ENCODE data around the gene CAGE1. TPM values are rescaled to one million over a fixed set of nuclear protein-coding genes. Genes with fewer than 3 reads are reported as not detected.
"Not testable (repeated sequence)": the region's sequence is repeated elsewhere in the genome, so short reads cannot be mapped to it uniquely, and the experiment has no call there.

CAGE1 gene
- total RNA-seq, 2 donors from 2014 or later = not detected

DNA sequence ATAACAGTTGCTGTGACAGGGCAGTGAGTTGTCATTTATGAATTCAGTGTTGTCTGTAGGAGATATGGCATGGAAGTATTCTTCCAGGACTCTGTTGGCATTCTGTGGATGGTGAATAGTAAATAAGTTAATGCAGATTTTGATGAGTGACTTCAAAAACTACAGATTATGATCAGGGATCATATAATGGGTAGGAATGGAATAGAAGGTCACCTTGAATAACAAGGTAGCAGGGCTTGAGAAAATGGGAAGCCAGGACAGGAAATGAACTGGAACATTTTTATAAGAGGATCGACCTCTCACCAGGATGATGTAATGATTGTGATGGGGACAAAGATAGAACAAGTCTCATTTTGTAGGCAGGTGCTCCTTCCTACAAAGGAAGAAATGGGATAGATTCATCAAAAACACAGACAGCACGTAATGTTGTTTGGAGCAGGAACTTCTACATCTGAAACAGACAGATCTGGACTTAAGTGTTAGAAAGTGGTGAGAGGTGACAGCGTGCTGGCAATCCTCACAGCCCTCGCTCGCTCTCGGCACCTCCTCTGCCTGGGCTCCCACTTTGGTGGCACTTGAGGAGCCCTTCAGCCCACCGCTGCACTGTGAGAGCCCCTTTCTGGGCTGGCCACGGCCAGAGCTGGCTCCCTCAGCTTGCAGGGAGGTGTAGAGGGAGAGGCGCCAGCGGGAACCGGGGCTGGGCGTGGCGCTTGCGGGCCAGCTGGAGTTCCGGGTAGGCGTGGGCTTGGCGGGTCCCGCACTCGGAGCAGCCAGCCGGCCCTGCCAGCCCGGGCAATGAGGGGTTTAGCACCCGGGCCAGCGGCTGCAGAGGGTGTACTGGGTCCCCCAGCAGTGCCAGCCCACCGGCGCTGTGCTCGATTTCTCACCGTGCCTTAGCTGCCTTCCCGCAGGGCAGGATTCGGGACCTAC lies 45.7 kb downstream of the CAGE1 start:
- Histone ChIP-seq H3K4me3 (no peak overlapping the region), H3K36me3 (no peaks in the 10 kb centered on the region), H3K9ac (ENCODE audit: low read depth in 2 of 2, low read length in 2 of 2) (no peak overlapping the region), H3K9me3 (no peaks in the 10 kb centered on the region), H3K27me3 (no peaks in the 10 kb centered on the region), H3K4me1 (no peaks in the 10 kb centered on the region), H3K27ac (no peak overlapping the region)
- peak; percentile 47 for DNase-seq
- intact Hi-C loops (cut with DNase I) = no loop called here
- TF ChIP-seq, protein P1, sequence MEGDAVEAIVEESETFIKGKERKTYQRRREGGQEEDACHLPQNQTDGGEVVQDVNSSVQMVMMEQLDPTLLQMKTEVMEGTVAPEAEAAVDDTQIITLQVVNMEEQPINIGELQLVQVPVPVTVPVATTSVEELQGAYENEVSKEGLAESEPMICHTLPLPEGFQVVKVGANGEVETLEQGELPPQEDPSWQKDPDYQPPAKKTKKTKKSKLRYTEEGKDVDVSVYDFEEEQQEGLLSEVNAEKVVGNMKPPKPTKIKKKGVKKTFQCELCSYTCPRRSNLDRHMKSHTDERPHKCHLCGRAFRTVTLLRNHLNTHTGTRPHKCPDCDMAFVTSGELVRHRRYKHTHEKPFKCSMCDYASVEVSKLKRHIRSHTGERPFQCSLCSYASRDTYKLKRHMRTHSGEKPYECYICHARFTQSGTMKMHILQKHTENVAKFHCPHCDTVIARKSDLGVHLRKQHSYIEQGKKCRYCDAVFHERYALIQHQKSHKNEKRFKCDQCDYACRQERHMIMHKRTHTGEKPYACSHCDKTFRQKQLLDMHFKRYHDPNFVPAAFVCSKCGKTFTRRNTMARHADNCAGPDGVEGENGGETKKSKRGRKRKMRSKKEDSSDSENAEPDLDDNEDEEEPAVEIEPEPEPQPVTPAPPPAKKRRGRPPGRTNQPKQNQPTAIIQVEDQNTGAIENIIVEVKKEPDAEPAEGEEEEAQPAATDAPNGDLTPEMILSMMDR (IDR thresholded peaks at IDR 0.05) = no peak

DNA sequence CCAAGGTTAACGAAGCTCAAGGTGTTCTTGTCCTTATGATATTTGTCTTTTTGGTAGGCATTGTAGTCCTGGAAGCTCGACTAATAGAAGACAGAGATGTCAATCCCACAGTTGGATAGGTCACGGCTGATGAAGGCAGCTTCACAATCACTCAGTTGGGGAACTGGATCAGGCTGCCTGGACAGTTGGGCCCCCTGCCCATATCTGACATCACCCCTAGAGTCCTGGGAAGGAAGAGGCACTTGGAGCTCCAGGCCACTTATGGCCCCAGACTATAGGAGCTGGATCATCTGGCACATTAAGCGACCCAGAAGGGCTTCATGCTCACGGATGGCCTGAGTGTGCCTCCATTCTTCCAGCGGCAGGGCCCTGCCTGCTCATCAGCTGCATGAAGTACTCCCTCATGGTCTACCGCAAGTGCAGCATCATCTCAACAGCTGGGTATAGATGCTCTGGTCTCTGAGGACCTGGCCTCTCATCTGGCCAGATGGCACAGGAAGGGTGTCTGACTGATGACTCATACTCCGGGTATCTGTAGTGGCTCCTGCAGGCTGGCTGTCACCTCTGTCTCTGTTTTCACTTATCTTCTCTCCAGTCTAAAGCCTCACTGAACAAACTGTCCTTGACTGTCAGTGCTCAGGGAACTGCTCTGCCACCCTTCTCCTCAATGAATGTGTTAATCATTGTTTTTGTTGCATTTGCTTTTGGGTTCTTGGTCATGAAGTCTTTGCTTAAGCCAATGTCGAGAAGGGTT lies 47.4 kb downstream of the CAGE1 start:
- Histone ChIP-seq H3K9ac (ENCODE audit: low read depth in 2 of 2, low read length in 2 of 2) (no peak overlapping the region), H3K27ac (no peak overlapping the region), H3K27me3 (no peaks in the 10 kb centered on the region), H3K4me3 (no peak overlapping the region), H3K36me3 (no peaks in the 10 kb centered on the region), H3K9me3 (no peaks in the 10 kb centered on the region), H3K4me1 (no peaks in the 10 kb centered on the region)
- no peak for DNase-seq
- intact Hi-C loops (cut with DNase I) = no loop called here
- TF ChIP-seq, protein P1 (IDR thresholded peaks at IDR 0.05) = no peak

DNA sequence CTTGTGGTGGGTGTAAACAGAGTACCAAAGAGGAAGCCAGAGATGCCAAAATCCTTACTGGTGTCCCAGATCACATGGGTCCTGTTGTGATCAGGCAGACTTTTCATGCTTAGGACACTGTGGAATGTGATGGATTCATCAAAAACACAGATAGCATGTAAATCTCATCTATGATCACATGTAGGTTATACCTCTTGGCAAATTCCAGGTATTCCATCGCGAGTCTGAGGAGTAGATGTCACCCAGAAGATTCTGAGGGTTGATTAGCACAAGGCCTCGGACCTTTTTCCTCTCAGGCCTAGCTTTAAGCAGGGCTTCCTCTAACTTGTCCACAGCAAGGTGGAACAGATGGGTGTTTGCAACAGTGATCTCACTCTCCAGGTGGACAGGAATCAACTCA lies 48.3 kb downstream of the CAGE1 start:
- TF ChIP-seq, protein P1 (IDR thresholded peaks at IDR 0.05) = no peak
- H3K9ac ChIP-seq (ENCODE audit: low read depth in 2 of 2, low read length in 2 of 2) = no peak overlapping the region
- no peaks in the 10 kb centered on the region for H3K27me3 ChIP-seq

DNA sequence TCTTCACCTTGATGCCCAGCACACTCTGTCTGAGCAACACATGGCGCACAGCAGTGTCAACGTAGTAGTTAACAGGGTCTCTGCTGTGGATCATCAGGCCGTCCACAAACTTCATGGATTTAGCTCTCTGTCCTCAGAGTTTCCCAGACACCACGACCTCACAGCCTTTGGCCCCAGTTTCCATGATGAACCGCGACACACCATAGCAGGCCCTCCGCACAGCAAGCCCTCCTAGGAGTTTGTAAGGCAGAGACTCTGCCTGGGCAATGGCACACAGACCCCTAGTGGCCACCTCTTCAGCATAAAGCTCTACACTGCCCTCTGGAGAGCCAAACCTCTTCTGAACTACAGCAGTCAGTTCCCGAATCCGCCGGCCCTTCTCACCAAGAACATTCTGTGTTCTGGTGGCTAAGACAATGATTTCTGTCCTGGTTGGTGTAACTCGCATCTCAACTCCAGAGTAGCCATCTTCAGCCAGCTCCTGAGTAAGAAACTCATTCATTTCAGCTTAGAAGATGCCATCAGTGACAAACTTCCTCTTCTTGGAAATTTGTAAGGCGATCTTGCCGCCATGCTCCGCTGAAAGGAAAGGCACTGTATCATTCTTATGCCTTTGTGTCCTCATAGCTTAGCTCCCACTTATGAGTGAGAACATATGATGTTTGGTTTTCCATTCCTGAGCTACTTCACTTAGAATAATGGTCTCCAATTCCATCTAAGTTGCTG lies 50.4 kb downstream of the CAGE1 start:
- intact Hi-C loops (cut with DNase I); H3K4me3 ChIP-seq; DNase-seq; H3K27ac ChIP-seq; H3K36me3 ChIP-seq; H3K27me3 ChIP-seq; H3K9ac ChIP-seq (ENCODE audit: low read depth in 2 of 2, low read length in 2 of 2); H3K4me1 ChIP-seq; H3K9me3 ChIP-seq: not testable (repeated sequence)

More for the DNA sequence above, 48.3 kb downstream of the CAGE1 start:
- H3K4me1 ChIP-seq = no peaks in the 10 kb centered on the region
- no peak overlapping the region for H3K27ac ChIP-seq
- H3K36me3 ChIP-seq = no peaks in the 10 kb centered on the region
- intact Hi-C loops (cut with DNase I) = no loop called here
- no peak overlapping the region for H3K4me3 ChIP-seq
- no peak for DNase-seq
- H3K9me3 ChIP-seq = no peaks in the 10 kb centered on the region

DNA sequence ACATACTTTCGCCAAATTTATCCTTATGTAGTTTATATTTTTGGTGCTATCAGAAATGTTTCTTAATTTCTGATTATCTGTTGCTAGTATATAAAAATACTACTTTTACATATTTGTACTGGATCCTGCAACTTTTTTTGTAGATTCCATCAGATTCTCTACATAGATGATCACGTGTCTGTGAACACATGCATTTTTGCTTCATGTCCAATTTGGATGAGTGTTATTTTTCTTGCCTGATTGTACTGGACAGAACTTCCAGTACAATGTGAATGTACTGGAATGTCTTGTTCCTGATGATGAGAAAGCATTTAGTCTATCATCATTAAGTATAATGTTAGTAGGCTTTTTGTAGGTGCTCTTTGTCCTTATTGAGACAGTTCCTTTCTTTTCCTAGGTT lies 51.5 kb downstream of the CAGE1 start:
- Histone ChIP-seq H3K4me3 (no peak overlapping the region), H3K9ac (ENCODE audit: low read depth in 2 of 2, low read length in 2 of 2) (no peak overlapping the region), H3K9me3 (no peaks in the 10 kb centered on the region), H3K27ac (no peak overlapping the region), H3K27me3 (no peaks in the 10 kb centered on the region), H3K36me3 (no peaks in the 10 kb centered on the region), H3K4me1 (no peaks in the 10 kb centered on the region)
- no peak for DNase-seq
- intact Hi-C loops (cut with DNase I) = no loop called here
- TF ChIP-seq, protein P1 (IDR thresholded peaks at IDR 0.05) = no peak
